Uterus (tissue), 2 donors: ENCODE results near the gene SLC22A1.

Source experiments
- CTCF ChIP-seq, 4 experiments: fragments of 200-600 bp in 2 of 4; fragments of 450-650 bp in 2 of 4; sonication (generic) in 2 of 4; IDR thresholded peaks; one replicate each; pipeline ENCODE4 v1.5.1; 2016 to 2019; ENCODE audit warnings: antibody characterized with exemption in 4 of 4, mild to moderate bottlenecking in 2 of 4, moderate library complexity in 1 of 4
- POLR2A ChIP-seq, 2 donors: fragments of 450-650 bp; IDR thresholded peaks; one replicate each; pipeline ENCODE4 v1.6.1; 2016; ENCODE audit warnings: antibody characterized with exemption in 2 of 2, mild to moderate bottlenecking in 1 of 2, moderate library complexity in 1 of 2

GRCh38 chr6:160135907-160136655 lies 14.5 kb downstream of the SLC22A1 start:
- no peak for TF ChIP-seq CTCF (IDR thresholded peaks at IDR 0.05)
- no peak for TF ChIP-seq POLR2A (IDR thresholded peaks at IDR 0.05)
